Spleen (tissue), 11 donors: ENCODE results near the gene EXOC6B. TPM values are rescaled to one million over a fixed set of nuclear protein-coding genes. Genes with fewer than 3 reads are reported as not detected.

Source experiments
- DNase-seq: peaks from one replicate; pipeline ENCODE4 v3.0.0-alpha.2; 2020
- H3K27ac ChIP-seq, 8 donors: fragments of 200-600 bp; sonication (generic) in 7 of 8; 1 replicate in 4 of 8; 2 replicates in 4 of 8; pipeline versions ENCODE4 v1.5.0 to v1.8.0; 2016 to 2021; ENCODE audit warnings: inconsistent platforms in 4 of 8, mild to moderate bottlenecking in 4 of 8, moderate library complexity in 1 of 8
- H3K27me3 ChIP-seq, 7 donors: fragments of 200-600 bp; sonication (generic) in 6 of 7; replicated peaks in 1 of 7; 1 replicate in 4 of 7; 2 replicates in 3 of 7; pipeline versions ENCODE4 v1.5.0 to v1.8.0; 2016 to 2021; ENCODE audit warnings: inconsistent platforms in 3 of 7, mild to moderate bottlenecking in 1 of 7
- H3K36me3 ChIP-seq, 6 donors: fragments of 200-600 bp; sonication (generic) in 5 of 6; 1 replicate in 4 of 6; 2 replicates in 2 of 6; pipeline versions ENCODE4 v1.5.0 to v1.8.0; 2016 to 2021; ENCODE audit warnings: inconsistent platforms in 2 of 6
- H3K4me1 ChIP-seq, 6 donors: fragments of 200-600 bp; sonication (generic) in 5 of 6; 1 replicate in 3 of 6; 2 replicates in 3 of 6; pipeline versions ENCODE4 v1.5.0 to v1.8.0; 2016 to 2021; ENCODE audit warnings: inconsistent platforms in 3 of 6
- H3K4me3 ChIP-seq, 8 donors: fragments of 200-600 bp; sonication (generic) in 7 of 8; 1 replicate in 4 of 8; 2 replicates in 4 of 8; pipeline versions ENCODE4 v1.5.0 to v1.8.0; 2016 to 2021; ENCODE audit warnings: inconsistent platforms in 4 of 8, mild to moderate bottlenecking in 4 of 8, moderate library complexity in 2 of 8
- H3K9me3 ChIP-seq, 8 donors: fragments of 200-600 bp; sonication (generic) in 7 of 8; 1 replicate in 4 of 8; 2 replicates in 4 of 8; pipeline versions ENCODE4 v1.5.0 to v1.8.0; 2016 to 2021; ENCODE audit warnings: inconsistent platforms in 4 of 8
- POLR2A ChIP-seq, 3 donors: fragments of 450-650 bp; IDR thresholded peaks; one replicate each; pipeline ENCODE4 v1.5.1; 2017; ENCODE audit warnings: antibody characterized with exemption in 3 of 3, mild to moderate bottlenecking in 1 of 3
- POLR2AphosphoS5 ChIP-seq, 3 donors: sonication (generic); formaldehyde crosslinking; IDR thresholded peaks; one replicate each; pipeline ENCODE4 v1.5.1; 2017; ENCODE audit warnings: antibody characterized with exemption in 3 of 3
- WGBS, 5 donors: extraction: QIAGEN DNeasy Blood & Tissue Kit in 3 of 5; methylation state at CpG; one replicate each; pipeline versions ENCODE4 v1.1.5 to v1.1.7; 2013 to 2018; 5-methylcytosine and 5-hydroxymethylcytosine counted together
- intact Hi-C: fragments of 100-400 bp; cut with DNase I; formaldehyde crosslinking; loops from one replicate; pipeline ENCODE4 v1.15.0; 2023; ENCODE audit warnings: low total_unique reads
- polyA plus RNA-seq, 3 donors: library from polyadenylated mRNA; stranded (reverse); fragments of 200-250 nt; gene quantifications; one replicate each; pipeline ENCODE4 v1.2.1, GENCODE V29; 2013
- total RNA-seq, 7 donors: library from RNA; depleted of rRNA in 3 of 7; stranded (reverse); fragments of >200 nt in 3 of 7; fragmentation: NEBNext Ultra II Directional in 4 of 7; extraction: Animal tissue kit (Norgen Biotek cat#: 25700) in 4 of 7; gene quantifications; one replicate each; pipeline versions ENCODE4 v1.1.0 to v1.2.1, GENCODE V29; 2016 to 2021
- TF ChIP-seq, protein P1 (sequence below), 11 experiments: fragments of 200-600 bp in 7 of 11; fragments of 450-650 bp in 4 of 11; sonication (generic) in 4 of 11; IDR thresholded peaks in 8 of 11; conservative IDR thresholded peaks in 3 of 11; 1 replicate in 7 of 11; 2 replicates in 4 of 11; pipeline versions ENCODE4 v1.4.0 to v1.8.0; 2016 to 2021; ENCODE audit warnings: antibody characterized with exemption in 11 of 11, inconsistent platforms in 4 of 11, mild to moderate bottlenecking in 1 of 11
- donor health status: healthy with polysubstance abuse.
- donor health status: DM: no; HTN: no; CAD: no; lungs with moderate emphysema.
- donor health status: DM: no; HTN: no; CAD: no.
- donor health status: Bipolar disorder and iron deficiency.
- donor health status: healthy.
- donor health status: DM: no; HTN: no; CAD: no.
- donor health status: DM: yes; HTN: yes; CAD: no.

EXOC6B gene
- total and polyA plus RNA-seq, 10 donors, result 1.0 to 27.9 (median 18.0) TPM

- intact Hi-C loops, result no loop called here
- H3K36me3 ChIP-seq, result peaks cover 0 to 10% (median 0%) of the 10 kb centered on the region in 6 donors
- no peaks in the 10 kb centered on the region for H3K9me3 ChIP-seq
- H3K4me1 ChIP-seq, result no peaks in the 10 kb centered on the region
- no peak overlapping the region for H3K4me3 ChIP-seq
- TF ChIP-seq POLR2A (IDR thresholded peaks at IDR 0.05) (no peak), POLR2AphosphoS5 (IDR thresholded peaks at IDR 0.05) (no peak)
- TF ChIP-seq, protein P1, sequence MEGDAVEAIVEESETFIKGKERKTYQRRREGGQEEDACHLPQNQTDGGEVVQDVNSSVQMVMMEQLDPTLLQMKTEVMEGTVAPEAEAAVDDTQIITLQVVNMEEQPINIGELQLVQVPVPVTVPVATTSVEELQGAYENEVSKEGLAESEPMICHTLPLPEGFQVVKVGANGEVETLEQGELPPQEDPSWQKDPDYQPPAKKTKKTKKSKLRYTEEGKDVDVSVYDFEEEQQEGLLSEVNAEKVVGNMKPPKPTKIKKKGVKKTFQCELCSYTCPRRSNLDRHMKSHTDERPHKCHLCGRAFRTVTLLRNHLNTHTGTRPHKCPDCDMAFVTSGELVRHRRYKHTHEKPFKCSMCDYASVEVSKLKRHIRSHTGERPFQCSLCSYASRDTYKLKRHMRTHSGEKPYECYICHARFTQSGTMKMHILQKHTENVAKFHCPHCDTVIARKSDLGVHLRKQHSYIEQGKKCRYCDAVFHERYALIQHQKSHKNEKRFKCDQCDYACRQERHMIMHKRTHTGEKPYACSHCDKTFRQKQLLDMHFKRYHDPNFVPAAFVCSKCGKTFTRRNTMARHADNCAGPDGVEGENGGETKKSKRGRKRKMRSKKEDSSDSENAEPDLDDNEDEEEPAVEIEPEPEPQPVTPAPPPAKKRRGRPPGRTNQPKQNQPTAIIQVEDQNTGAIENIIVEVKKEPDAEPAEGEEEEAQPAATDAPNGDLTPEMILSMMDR (IDR thresholded peaks at IDR 0.05 in 8 of 11, conservative IDR thresholded peaks at IDR 0.05 in 3 of 11), result no peak
- no peaks in the 10 kb centered on the region for H3K27me3 ChIP-seq
- no peak overlapping the region for H3K27ac ChIP-seq
- DNase-seq, result no peak
- WGBS, 5 donors, result 86 to 96% (median 92%) methylated on average over 3 of the region's 3 CpGs
Observed at GRCh38 chr2:72722492-72723070, 103.3 kb downstream of the EXOC6B start.

- H3K27me3 ChIP-seq, result no peaks in the 10 kb centered on the region
- TF ChIP-seq, protein P1 (IDR thresholded peaks at IDR 0.05 in 8 of 11, conservative IDR thresholded peaks at IDR 0.05 in 3 of 11), result no peak
- TF ChIP-seq POLR2A (IDR thresholded peaks at IDR 0.05) (no peak), POLR2AphosphoS5 (IDR thresholded peaks at IDR 0.05) (no peak)
- peaks cover 0 to 30% (median 0%) of the 10 kb centered on the region in 6 donors for H3K36me3 ChIP-seq
- intact Hi-C loops, result no loop called here
- H3K4me1 ChIP-seq, result no peaks in the 10 kb centered on the region
- WGBS, 5 donors, result 72 to 83% (median 81%) methylated on average over 4 of the region's 4 CpGs
- no peak for DNase-seq
- no peak overlapping the region for H3K4me3 ChIP-seq
- H3K9me3 ChIP-seq, result no peaks in the 10 kb centered on the region
- no peak overlapping the region for H3K27ac ChIP-seq
Observed at GRCh38 chr2:72719416-72719815, 106.4 kb downstream of the EXOC6B start.

DNA sequence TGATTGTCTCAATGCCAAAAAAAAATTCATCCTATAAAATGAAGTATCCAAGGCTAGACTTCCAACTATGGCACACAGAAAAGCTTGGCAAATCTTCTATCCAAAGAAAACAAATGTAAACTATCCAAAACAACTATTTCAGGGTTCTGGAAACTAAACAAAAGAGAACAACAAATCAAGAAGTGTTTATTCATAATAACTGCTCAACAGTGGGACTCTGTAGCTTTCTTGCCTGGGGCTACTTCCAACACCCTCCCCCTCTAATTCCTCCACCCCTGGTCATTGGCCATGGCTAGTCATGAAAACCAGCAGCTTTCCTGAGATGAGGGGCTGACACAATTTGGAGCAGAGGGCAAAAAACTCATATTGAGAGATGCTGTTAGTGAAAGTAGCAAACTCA is 107.0 kb downstream of the EXOC6B start:
- H3K4me1 ChIP-seq, result no peaks in the 10 kb centered on the region

GRCh38 chr2:72716601-72717000 is 109.2 kb downstream of the EXOC6B start:
- 14 to 61% (median 25%) methylated on average over 2 of the region's 2 CpGs for WGBS, 5 donors
- Histone ChIP-seq H3K4me3 (no peak overlapping the region), H3K27me3 (no peaks in the 10 kb centered on the region), H3K36me3 (peaks cover 0 to 38% (median 0%) of the 10 kb centered on the region in 6 donors), H3K4me1 (no peaks in the 10 kb centered on the region), H3K9me3 (no peaks in the 10 kb centered on the region), H3K27ac (no peak overlapping the region)
- DNase-seq, result no peak
- TF ChIP-seq POLR2AphosphoS5 (IDR thresholded peaks at IDR 0.05) (no peak), POLR2A (IDR thresholded peaks at IDR 0.05) (no peak)
- TF ChIP-seq, protein P1 (IDR thresholded peaks at IDR 0.05 in 8 of 11, conservative IDR thresholded peaks at IDR 0.05 in 3 of 11), result no peak
- intact Hi-C loops, result no loop called here

More for the DNA sequence above, 107.0 kb downstream of the EXOC6B start:
- DNase-seq, result no peak
- no peak overlapping the region for H3K27ac ChIP-seq
- H3K9me3 ChIP-seq, result no peaks in the 10 kb centered on the region
- H3K27me3 ChIP-seq, result no peaks in the 10 kb centered on the region
- no peak overlapping the region for H3K4me3 ChIP-seq
- peaks cover 0 to 30% (median 0%) of the 10 kb centered on the region in 6 donors for H3K36me3 ChIP-seq
- no peak for TF ChIP-seq POLR2A (IDR thresholded peaks at IDR 0.05)
- intact Hi-C loops, result no loop called here

DNA sequence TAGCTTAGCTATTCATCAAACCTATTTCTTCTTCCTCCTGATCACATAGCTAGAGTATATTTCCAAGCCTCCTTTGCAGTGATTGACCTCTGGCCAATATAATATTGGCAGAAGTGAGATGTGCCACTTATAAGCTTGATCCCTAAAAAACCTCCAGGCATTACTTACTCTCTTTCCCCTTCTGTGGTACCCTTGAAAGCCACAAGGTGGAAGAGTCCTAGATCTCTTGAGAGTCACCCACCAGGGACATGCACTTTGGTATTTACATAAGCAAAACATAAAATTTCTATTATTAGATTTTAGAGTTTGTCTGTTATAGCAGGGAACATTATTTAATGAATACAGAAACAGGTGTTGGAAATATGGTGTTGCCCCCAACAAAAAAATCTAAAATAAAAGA is 112.0 kb downstream of the EXOC6B start:
- TF ChIP-seq POLR2AphosphoS5 (IDR thresholded peaks at IDR 0.05) (no peak), POLR2A (IDR thresholded peaks at IDR 0.05) (no peak)
- TF ChIP-seq, protein P1 (IDR thresholded peaks at IDR 0.05 in 8 of 11, conservative IDR thresholded peaks at IDR 0.05 in 3 of 11), result no peak
- H3K27me3 ChIP-seq, result no peaks in the 10 kb centered on the region
- no peaks in the 10 kb centered on the region for H3K9me3 ChIP-seq
- no peak overlapping the region for H3K4me3 ChIP-seq
- no peak for DNase-seq
- no peak overlapping the region for H3K27ac ChIP-seq
- intact Hi-C loops, result no loop called here
- no peaks in the 10 kb centered on the region for H3K4me1 ChIP-seq
- peaks cover 0 to 38% (median 0%) of the 10 kb centered on the region in 6 donors for H3K36me3 ChIP-seq
